AG08395 (cell line): ENCODE data around the gene KLHL14.

Source experiments
- DNase-seq: peaks from one replicate; pipeline ENCODE4 v3.0.0; 2012; ENCODE audit warnings: mixed read lengths, low spot score

Gene KLHL14

GRCh38 chr18:32770666-32771168, 2.1 kb downstream of the KLHL14 start:
- no peak for DNase-seq

GRCh38 chr18:32770054-32770665, 2.7 kb downstream of the KLHL14 start:
- no peak for DNase-seq

GRCh38 chr18:32769586-32770053, 3.2 kb downstream of the KLHL14 start:
- DNase-seq, result no peak

GRCh38 chr18:32769071-32769585, 3.7 kb downstream of the KLHL14 start:
- no peak for DNase-seq

GRCh38 chr18:32767400-32767799, 5.4 kb downstream of the KLHL14 start:
- no peak for DNase-seq

GRCh38 chr18:32764611-32765244, 8.1 kb downstream of the KLHL14 start:
- no peak for DNase-seq

GRCh38 chr18:32763293-32763692, 9.5 kb downstream of the KLHL14 start:
- no peak for DNase-seq

- no peak for DNase-seq
These were observed 11.6 kb downstream of the KLHL14 start for GRCh38 chr18:32761231-32761630.

- no peak for DNase-seq
These were observed 12.4 kb downstream of the KLHL14 start for GRCh38 chr18:32760391-32760790.

GRCh38 chr18:32759611-32760167, 13.1 kb downstream of the KLHL14 start:
- DNase-seq, result no peak

- DNase-seq, result no peak
These were observed 18.1 kb downstream of the KLHL14 start for GRCh38 chr18:32754508-32755263.

- no peak for DNase-seq
These were observed 19.1 kb downstream of the KLHL14 start for GRCh38 chr18:32753656-32754260.

GRCh38 chr18:32750328-32750727, 22.5 kb downstream of the KLHL14 start:
- no peak for DNase-seq

GRCh38 chr18:32749809-32750208, 23.0 kb downstream of the KLHL14 start:
- DNase-seq, result no peak

GRCh38 chr18:32742579-32742978, 30.2 kb downstream of the KLHL14 start:
- no peak for DNase-seq

GRCh38 chr18:32735781-32736180, 37.0 kb downstream of the KLHL14 start:
- no peak for DNase-seq

GRCh38 chr18:32734442-32734841, 38.4 kb downstream of the KLHL14 start:
- DNase-seq, result no peak

- DNase-seq, result no peak
These were observed 40.7 kb downstream of the KLHL14 start for GRCh38 chr18:32732165-32732564.

- DNase-seq, result no peak
These were observed 42.2 kb downstream of the KLHL14 start for GRCh38 chr18:32730620-32731091.

GRCh38 chr18:32730068-32730467, 42.8 kb downstream of the KLHL14 start:
- no peak for DNase-seq

GRCh38 chr18:32724071-32724749, 48.6 kb downstream of the KLHL14 start:
- no peak for DNase-seq
